Measurements from ENCODE around the gene ACTL8. TPM values are rescaled to one million over a fixed set of nuclear protein-coding genes. Genes with fewer than 3 reads are reported as not detected.

The ACTL8 gene
- polyA plus RNA-seq, 1 donor (not counting 4 experiments of a cell fraction or from before 2014, with no cell fraction given): not detected

DNA sequence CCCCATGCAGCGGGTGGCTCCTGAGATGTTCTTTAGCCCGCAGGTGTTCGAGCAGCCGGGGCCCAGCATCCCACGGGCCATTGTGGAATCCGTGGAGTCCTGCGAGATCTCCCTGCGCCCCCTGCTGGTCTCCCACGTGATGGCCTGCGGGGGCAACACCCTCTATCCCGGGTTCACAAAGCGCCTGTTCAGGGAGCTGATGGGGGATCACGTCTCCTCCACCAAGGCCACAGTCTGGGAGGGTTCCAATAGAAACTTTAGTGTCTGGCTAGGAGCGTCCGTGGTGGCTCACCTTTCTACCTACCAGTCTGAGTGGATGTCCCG is 71.0 kb downstream of the ACTL8 start:
- TF ChIP-seq, protein P1, sequence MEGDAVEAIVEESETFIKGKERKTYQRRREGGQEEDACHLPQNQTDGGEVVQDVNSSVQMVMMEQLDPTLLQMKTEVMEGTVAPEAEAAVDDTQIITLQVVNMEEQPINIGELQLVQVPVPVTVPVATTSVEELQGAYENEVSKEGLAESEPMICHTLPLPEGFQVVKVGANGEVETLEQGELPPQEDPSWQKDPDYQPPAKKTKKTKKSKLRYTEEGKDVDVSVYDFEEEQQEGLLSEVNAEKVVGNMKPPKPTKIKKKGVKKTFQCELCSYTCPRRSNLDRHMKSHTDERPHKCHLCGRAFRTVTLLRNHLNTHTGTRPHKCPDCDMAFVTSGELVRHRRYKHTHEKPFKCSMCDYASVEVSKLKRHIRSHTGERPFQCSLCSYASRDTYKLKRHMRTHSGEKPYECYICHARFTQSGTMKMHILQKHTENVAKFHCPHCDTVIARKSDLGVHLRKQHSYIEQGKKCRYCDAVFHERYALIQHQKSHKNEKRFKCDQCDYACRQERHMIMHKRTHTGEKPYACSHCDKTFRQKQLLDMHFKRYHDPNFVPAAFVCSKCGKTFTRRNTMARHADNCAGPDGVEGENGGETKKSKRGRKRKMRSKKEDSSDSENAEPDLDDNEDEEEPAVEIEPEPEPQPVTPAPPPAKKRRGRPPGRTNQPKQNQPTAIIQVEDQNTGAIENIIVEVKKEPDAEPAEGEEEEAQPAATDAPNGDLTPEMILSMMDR (optimal IDR thresholded peaks at IDR 0.05 in 1 of 3, IDR thresholded peaks at IDR 0.05 in 1 of 3, conservative IDR thresholded peaks at IDR 0.05 in 1 of 3; ENCODE audit: extremely low read depth in 1 of 3, insufficient read depth in 2 of 3, low read length in 3 of 3): peak; percentile 28 to 57 (median 48)
- no peak for TF ChIP-seq EZH2 (IDR thresholded peaks at IDR 0.05; ENCODE audit: low read length)
- dilution Hi-C loops (cut with MboI; ENCODE audit: extremely low pct_ligation_motif_present, low sequenced_read_pairs): no loop called here
- Histone ChIP-seq H3K9me3 (ENCODE audit: control insufficient read depth, low read depth, low read length) (no peaks in the 10 kb centered on the region), H3K9me1 (ENCODE audit: control insufficient read depth, extremely low read depth, insufficient read depth, low read length) (no peaks in the 10 kb centered on the region), H3K9ac (ENCODE audit: control insufficient read depth, extremely low read depth, insufficient read depth, low read length) (no peak overlapping the region), H3K27ac (ENCODE audit: control insufficient read depth, insufficient read depth, low read length) (no peak overlapping the region), H2AFZ (ENCODE audit: control insufficient read depth, low read length) (no peak overlapping the region), H3K36me3 (ENCODE audit: control insufficient read depth in 2 of 2, extremely low read depth in 1 of 2, insufficient read depth in 2 of 2, low read length in 2 of 2) (no peaks in the 10 kb centered on the region), H3K4me3 (ENCODE audit: control insufficient read depth in 2 of 3, extremely low read depth in 1 of 3, insufficient read depth in 2 of 3, low read depth in 1 of 3, low read length in 3 of 3) (no peak overlapping the region), H3K79me2 (ENCODE audit: control insufficient read depth, insufficient read depth, low read length) (no peaks in the 10 kb centered on the region), H3K4me2 (ENCODE audit: control insufficient read depth, extremely low read depth, insufficient read depth, low read depth, low read length) (no peak overlapping the region), H4K20me1 (ENCODE audit: control insufficient read depth, extremely low read depth, insufficient read depth, low read length) (no peaks in the 10 kb centered on the region), H3K4me1 (ENCODE audit: control insufficient read depth, extremely low read depth, insufficient read depth, low read length) (no peaks in the 10 kb centered on the region), H3K27me3 (ENCODE audit: control insufficient read depth, extremely low read depth, insufficient read depth, low read length) (no peaks in the 10 kb centered on the region)
- no peak for DNase-seq (ENCODE audit: low read depth, low spot score)
- FAIRE-seq: no peak

DNA sequence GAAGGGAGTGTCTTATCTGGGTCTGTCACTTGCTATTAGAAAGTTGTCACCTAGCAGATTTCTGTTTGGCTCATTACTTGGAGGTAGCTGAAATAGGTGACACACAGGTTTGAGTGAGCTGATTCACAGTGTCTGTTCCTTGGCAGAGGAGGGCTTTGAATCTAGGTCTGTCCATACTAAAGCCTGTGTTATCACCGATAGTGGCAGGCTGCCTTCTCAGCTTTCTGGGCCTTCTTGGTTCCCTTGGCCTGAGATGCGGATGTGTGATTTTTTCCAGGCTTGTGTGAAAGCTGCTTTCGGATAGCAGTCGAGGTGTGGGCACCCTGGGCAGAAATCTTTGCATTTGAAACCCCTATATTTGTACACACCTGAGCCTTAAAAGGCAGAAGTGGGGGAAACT is 73.9 kb downstream of the ACTL8 start:
- DNase-seq (ENCODE audit: low read depth, low spot score) (no peak), FAIRE-seq (no peak)
- Histone ChIP-seq H3K27me3 (ENCODE audit: control insufficient read depth, extremely low read depth, insufficient read depth, low read length) (no peaks in the 10 kb centered on the region), H3K4me1 (ENCODE audit: control insufficient read depth, extremely low read depth, insufficient read depth, low read length) (no peaks in the 10 kb centered on the region), H4K20me1 (ENCODE audit: control insufficient read depth, extremely low read depth, insufficient read depth, low read length) (no peaks in the 10 kb centered on the region), H3K4me2 (ENCODE audit: control insufficient read depth, extremely low read depth, insufficient read depth, low read depth, low read length) (no peak overlapping the region), H3K9me1 (ENCODE audit: control insufficient read depth, extremely low read depth, insufficient read depth, low read length) (no peaks in the 10 kb centered on the region), H3K4me3 (ENCODE audit: control insufficient read depth in 2 of 3, extremely low read depth in 1 of 3, insufficient read depth in 2 of 3, low read depth in 1 of 3, low read length in 3 of 3) (no peak overlapping the region), H3K9me3 (ENCODE audit: control insufficient read depth, low read depth, low read length) (no peaks in the 10 kb centered on the region), H3K79me2 (ENCODE audit: control insufficient read depth, insufficient read depth, low read length) (no peaks in the 10 kb centered on the region), H3K27ac (ENCODE audit: control insufficient read depth, insufficient read depth, low read length) (no peak overlapping the region), H3K36me3 (ENCODE audit: control insufficient read depth in 2 of 2, extremely low read depth in 1 of 2, insufficient read depth in 2 of 2, low read length in 2 of 2) (no peaks in the 10 kb centered on the region), H2AFZ (ENCODE audit: control insufficient read depth, low read length) (no peak overlapping the region), H3K9ac (ENCODE audit: control insufficient read depth, extremely low read depth, insufficient read depth, low read length) (no peak overlapping the region)
- dilution Hi-C loops (cut with MboI; ENCODE audit: extremely low pct_ligation_motif_present, low sequenced_read_pairs): no loop called here
- TF ChIP-seq, protein P1 (optimal IDR thresholded peaks at IDR 0.05 in 1 of 3, IDR thresholded peaks at IDR 0.05 in 1 of 3, conservative IDR thresholded peaks at IDR 0.05 in 1 of 3; ENCODE audit: extremely low read depth in 1 of 3, insufficient read depth in 2 of 3, low read length in 3 of 3): no peak
- no peak for TF ChIP-seq EZH2 (IDR thresholded peaks at IDR 0.05; ENCODE audit: low read length)

All from keratinocyte (primary cell).